HG03064 (cell line): ENCODE data around the gene ZNF79.

Experiments used
- ATAC-seq: cut with Tn5 transposase; IDR thresholded peaks from one replicate; pipeline ENCODE4 v1.9.1; 2021; ENCODE audit warnings: low read depth; ENCODE audit not compliant: unreplicated experiment

Gene ZNF79

GRCh38 chr9:127397646-127398274 lies 26.4 kb upstream of the ZNF79 start:
- ATAC-seq: no peak

DNA sequence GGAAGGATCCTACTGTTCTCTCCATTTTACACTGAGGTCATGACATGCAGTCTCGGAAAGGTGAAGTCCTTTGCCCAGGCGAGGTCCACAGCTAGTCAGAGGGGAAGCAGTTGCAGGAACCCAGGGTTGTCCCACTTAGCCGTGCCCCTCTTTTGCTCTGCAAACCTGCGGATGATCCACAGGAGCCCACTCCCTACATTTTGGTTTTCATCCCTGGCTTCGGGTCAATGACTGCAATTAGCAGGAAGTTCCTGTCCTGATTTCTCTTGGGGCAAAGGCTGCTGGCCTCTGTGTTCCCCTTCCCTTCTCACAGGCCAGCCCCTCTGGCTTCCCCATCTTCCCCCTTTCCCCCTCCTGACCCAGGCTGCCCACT lies 25.9 kb upstream of the ZNF79 start:
- no peak for ATAC-seq

GRCh38 chr9:127398715-127399400 lies 25.3 kb upstream of the ZNF79 start:
- ATAC-seq: no peak

GRCh38 chr9:127399736-127400269 lies 24.4 kb upstream of the ZNF79 start:
- no peak for ATAC-seq

DNA sequence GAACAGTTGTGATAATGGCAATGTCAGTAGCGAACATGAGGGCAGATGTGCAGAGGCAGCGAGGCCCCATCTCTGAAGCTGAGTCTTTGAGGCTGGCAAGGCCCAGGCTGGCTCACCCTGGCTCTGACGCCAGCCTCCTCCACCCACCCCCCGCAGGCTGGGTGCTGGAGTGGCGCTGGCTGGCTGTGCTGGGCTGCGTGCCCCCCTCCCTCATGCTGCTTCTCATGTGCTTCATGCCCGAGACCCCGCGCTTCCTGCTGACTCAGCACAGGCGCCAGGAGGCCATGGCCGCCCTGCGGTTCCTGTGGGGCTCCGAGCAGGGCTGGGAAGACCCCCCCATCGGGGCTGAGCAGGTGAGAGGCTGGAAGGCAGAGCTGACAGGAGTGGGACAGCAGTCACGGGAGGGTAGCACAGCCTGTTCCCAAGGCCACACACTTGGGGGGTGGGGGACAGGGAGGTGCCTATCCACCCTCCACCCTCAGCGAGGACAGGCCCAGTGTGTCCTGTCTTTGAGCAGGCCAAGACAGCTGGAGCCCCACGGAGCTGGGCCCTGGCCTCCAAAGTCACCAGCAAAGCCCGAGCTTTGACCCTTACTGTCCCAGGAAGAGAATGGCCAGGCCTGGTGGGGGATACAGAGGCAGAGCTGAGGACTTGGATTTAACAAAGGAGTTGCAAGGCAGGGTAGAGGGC lies 21.6 kb upstream of the ZNF79 start:
- ATAC-seq: no peak

GRCh38 chr9:127403507-127404192 lies 20.5 kb upstream of the ZNF79 start:
- ATAC-seq: no peak

- ATAC-seq: no peak
These were observed 19.6 kb upstream of the ZNF79 start for GRCh38 chr9:127404631-127405030.

DNA sequence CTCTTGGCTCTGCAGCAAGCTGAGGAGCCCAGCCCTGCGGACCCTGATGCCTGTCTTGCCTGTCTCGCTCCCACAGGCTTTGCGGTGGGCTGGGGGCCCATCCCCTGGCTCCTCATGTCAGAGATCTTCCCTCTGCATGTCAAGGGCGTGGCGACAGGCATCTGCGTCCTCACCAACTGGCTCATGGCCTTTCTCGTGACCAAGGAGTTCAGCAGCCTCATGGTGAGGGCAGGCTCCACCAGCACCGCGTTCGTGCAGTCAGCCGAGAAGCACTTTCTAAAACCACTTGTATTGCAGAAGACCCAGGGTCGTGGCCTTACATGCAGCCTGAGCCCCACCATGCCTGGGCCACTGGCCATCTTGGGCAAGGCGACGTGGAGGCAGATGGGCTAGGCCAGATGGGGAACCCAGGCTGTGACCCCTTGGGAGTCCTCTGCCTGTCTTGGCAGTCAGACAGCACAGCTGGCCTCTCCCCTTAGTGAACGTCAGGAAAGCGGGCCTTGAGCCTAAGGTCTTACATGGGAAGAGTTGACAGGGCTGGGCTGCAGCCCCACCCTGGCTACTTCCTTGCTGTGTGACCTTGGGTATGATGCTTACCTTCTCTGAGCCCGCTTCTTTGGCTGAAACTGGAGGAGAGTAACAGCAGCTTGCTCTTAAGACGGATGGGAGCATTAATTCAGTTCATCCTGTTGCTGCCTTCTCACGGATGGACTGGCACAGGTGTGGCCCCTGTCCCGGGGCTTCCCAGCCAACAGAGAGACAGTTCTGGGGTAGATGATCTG lies 18.6 kb upstream of the ZNF79 start:
- ATAC-seq: no peak

- ATAC-seq: no peak
These were observed 17.2 kb upstream of the ZNF79 start for GRCh38 chr9:127406799-127407491.

GRCh38 chr9:127407492-127407843 lies 16.7 kb upstream of the ZNF79 start:
- ATAC-seq: no peak

- ATAC-seq: no peak
These were observed 13.1 kb upstream of the ZNF79 start for GRCh38 chr9:127411122-127411521.

DNA sequence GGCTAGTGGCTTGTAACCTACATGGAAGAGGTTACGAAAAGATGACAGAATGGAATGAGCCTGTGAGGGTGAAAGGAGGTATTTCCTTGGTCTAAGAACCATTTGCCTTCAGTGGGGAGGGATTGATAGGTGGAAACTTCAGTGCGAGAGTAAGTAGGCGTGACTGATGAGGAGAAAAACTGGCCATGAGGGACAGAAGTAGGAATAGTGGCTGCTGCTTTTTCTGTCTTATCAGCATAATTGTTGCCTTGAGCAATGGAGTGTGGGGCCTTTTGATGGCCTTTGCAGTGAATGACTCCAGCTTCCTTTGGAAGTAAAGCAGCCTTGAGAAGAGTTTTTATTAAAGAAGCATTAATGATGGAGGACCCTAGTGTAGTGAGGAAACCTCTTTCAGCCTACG lies 9.0 kb upstream of the ZNF79 start:
- ATAC-seq: no peak

DNA sequence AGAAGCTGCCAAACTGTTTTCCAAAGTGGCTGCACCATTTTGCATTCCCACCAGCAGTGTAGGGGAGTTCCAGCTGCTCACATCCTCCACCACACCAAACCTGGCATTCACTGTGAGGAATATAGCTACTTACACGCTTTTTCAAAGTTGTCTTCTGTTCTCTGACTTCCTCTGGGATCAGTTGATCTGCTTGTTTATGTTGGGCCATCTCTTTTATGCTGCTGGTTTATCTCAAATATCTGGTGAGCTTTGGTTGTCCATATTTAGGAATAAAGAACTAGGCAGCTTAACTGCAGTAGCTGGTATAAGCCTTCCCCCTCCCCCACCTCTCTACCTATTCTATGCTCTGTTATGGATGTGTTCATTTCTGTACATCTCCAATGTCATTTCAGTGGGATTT lies 8.5 kb upstream of the ZNF79 start:
- no peak for ATAC-seq

DNA sequence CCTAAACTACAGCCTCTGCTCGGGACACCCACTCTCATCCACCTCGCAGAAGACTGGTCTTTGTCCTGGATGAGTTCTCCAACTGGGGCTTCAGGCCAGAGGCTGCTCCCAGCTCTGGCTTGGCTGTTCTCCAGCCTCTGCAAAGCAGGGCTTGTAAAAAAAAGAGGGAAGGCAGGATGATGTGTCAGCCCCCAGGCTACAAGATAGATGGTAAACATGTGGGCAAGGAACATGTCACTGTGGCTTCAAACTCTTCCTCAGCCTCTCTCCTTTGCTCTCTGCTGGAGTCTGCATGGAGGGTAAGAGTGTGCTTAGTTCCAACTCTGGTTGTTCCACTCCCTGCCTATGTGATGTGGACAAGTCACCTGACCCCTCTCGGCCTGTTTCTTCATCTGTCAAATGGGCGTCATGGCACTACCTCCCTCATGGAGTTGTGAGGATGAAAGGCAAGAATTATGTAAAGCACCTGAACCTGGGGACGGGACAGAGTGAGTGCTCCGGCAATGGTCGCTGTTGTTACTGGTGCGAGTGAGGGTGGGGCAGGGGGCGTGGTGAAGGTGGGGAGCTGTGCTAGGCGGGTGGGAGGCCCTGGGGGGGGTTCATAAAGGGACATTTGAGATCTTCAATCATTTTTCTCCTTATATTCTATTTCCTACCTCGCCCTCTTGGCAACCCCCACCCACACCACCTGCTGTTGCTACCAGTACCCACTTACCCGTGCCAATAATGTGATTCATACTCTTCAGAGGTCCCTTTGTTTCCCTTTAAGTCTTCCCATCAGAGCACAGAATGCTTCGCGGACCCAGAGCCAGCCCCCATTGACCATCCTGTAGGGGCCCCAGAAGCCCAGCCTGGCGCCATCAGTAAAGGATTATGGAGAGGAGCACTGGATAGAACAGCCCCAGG lies 6.8 kb upstream of the ZNF79 start:
- no peak for ATAC-seq

DNA sequence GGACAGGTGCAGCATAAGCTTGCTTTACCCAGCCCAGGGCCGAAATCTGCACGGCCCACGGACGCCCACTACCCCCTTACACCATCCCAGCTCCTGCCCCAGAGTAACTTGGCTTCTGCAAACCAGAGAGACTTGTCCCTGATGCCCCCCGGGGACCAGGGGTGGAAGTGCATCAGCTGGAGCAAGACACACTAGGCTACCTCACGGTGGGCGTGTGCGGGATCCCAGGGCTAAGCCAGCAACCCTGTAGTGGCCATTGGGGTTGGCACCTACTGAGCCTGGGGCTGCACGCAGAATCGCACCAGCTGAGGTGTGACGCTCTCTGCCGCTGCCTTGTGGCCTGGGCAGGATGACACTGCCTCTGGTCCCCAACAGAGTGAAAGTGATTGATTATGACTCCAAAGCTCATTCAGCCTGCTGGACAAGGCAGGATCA lies 6.1 kb upstream of the ZNF79 start:
- no peak for ATAC-seq

DNA sequence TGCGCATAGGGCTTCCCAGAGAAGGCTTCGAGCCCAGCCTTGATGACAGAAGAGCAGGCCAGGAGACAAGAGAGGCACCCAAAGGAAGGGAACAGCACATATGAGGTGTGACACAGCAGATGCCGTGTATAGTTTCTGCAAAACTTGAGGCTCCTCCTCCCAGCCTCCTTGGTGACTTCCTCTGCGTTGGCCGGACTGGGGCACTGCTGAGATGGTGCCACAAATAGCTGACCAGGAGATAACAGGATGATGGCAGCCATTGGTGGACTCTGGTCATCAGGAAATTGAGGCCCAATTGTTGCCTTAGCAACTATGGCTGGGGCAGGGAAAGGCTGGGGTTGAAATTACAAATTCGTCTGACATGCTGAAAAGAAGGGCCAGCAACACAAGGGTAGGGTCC lies 4.8 kb upstream of the ZNF79 start:
- no peak for ATAC-seq

DNA sequence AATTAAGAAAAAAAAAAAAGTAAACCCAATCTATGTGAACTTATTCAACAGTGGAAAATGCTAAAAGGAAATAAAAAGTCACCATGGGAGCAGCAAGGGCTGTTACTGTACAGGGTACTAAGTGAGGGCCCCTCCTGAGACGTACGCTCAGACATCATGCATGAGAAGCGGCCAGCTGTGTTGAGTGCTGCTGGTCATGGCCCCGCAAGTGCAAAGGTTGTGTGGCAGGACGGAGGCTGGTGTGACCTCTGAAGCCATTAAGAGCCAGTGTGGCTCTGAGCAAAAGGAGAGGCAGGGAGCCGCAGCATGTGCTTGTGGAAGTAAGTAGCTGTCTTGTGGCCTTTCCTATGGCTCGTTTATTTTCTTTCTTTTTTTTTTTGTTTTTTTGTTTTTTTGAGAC lies 3.1 kb upstream of the ZNF79 start:
- ATAC-seq: no peak

GRCh38 chr9:127422133-127422782 lies 1.9 kb upstream of the ZNF79 start:
- no peak for ATAC-seq
